Fibroblast of skin of right quadriceps (primary cell): ENCODE measurements around the gene OCRL.

Source experiments
- DNase-seq: peaks from one replicate; pipeline ENCODE4 v3.0.0-alpha.2; 2013

OCRL gene

DNA sequence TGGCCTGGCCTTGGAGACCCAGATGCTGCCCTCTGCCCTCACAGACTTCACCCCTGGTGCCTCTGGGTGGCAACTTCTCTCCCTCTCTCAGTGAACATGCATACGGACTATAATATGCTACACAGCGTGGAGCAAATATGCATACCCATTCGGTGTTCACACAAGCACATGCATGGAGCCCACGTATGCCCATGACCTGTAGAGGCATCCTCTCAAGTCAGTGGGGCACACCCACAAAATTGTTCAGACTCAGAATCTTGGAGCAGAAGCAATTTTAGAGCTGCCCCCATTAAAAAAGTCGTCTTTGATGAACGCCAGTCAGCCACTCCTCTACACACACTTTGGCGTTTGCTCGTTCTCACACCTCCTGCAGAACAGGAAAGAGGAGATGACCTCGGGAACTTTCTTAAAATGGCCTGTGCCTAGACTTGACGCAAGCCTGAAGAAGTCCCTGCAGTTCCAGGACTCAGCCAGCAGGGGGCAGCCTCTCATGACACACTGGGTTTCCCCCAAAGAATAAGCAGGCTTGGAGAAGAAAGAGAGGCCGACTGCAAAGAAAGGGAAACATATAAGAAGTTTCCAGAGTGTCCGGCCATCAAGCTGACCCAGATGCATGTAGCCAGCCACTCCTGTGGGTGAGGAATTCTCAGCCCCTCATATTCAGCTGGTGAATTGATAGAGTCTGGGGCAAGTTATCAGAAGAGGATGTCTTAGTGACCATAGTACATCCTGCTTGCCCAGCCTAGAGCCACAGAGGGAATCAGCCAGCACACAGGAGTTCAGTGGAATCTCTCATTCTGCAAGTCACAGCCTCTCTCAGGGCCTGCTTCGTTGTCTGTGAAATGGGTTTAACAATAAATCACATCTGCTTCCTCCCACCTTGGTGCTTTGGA lies 97.4 kb downstream of the OCRL start:
- DNase-seq: peak; percentile 54

DNA sequence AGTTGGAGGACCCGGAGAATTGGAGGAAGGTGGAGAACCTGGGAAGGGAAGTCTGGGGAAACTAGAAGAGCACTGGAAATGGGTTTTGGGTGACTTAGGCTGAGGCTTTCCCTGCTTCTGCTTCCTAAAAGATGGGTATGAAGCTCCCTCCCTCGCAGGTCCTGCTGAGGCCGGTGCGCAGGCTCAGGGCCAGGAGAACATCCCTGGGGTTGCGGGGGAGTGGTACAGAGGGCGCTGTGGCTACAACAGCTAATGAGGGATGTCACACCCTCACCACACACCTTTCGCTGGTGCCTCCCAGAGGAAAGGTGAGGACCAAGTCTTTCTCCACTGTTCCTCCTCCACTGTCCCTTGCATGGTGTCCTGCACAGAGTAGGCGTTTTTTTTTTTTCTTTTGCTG lies 98.9 kb downstream of the OCRL start:
- DNase-seq: no peak

DNA sequence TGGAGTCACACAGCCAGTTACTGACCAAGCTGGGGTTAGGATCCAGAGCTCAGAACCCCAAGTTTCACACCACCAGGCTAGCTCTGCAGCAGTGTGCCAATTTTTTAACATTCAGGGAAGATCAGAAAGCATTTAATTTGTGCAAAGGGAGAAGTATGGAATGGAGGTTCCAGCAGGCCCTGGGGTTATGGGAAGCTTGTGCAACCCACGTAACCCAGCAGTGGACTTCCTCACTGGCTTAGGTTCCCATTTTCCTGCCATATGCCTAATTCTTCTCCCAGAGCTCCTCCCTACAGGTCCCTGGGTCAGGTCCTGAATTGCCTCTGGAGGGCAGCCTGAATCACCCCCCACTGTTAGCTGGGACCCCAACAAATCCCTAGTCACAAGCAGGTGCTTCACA lies 100.7 kb downstream of the OCRL start:
- no peak for DNase-seq

GRCh38 chrX:129641469-129641868 lies 101.4 kb downstream of the OCRL start:
- DNase-seq: no peak

- DNase-seq: peak; percentile 13
Measured at GRCh38 chrX:129641941-129642340, 101.9 kb downstream of the OCRL start.
